Astrocyte (in vitro differentiated cells and primary cell): ENCODE data around the gene ADAMTS6. TPM values are rescaled to one million over a fixed set of nuclear protein-coding genes. Genes with fewer than 3 reads are reported as not detected.
A peak's percentile ranks its signal among the peaks of the same experiment; 100 is the strongest.

Experiments
- DNase-seq: peaks from one replicate; pipeline ENCODE4 v3.0.0-alpha.2; 2010; ENCODE audit warnings: low read depth
- FAIRE-seq: peaks from 2 replicates; lab custom pipeline; 2011; peaks lifted over from hg19 to GRCh38; lab: Jason Lieb, UNC
- H2AFZ ChIP-seq: 2 replicates; pipeline ENCODE4 v1.6.0; 2012; ENCODE audit warnings: low read depth, low read length, inconsistent platforms
- H3K27ac ChIP-seq: 2 replicates; pipeline ENCODE4 v1.5.1; 2011; ENCODE audit warnings: low read depth, low read length, inconsistent platforms
- H3K27me3 ChIP-seq: 2 replicates; pipeline ENCODE4 v1.6.0; 2011; ENCODE audit warnings: low read length, inconsistent platforms; ENCODE audit not compliant: insufficient read depth
- H3K36me3 ChIP-seq: 2 replicates; pipeline ENCODE4 v1.5.1; 2011; ENCODE audit warnings: low read length, inconsistent platforms; ENCODE audit not compliant: insufficient read depth
- H3K4me1 ChIP-seq: 2 replicates; pipeline ENCODE4 v1.5.1; 2011; ENCODE audit warnings: low read length, inconsistent platforms; ENCODE audit not compliant: insufficient read depth
- H3K4me2 ChIP-seq: 2 replicates; pipeline ENCODE4 v1.6.0; 2012; ENCODE audit warnings: low read length, inconsistent platforms
- H3K4me3 ChIP-seq: 2 replicates; pipeline ENCODE4 v1.5.1; 2011; ENCODE audit warnings: low read depth, mild to moderate bottlenecking, low read length, inconsistent platforms; ENCODE audit not compliant: insufficient read depth
- H3K79me2 ChIP-seq: 2 replicates; pipeline ENCODE4 v1.6.0; 2012; ENCODE audit warnings: mild to moderate bottlenecking, low read length, inconsistent platforms; ENCODE audit not compliant: insufficient read depth
- H3K9ac ChIP-seq: 2 replicates; pipeline ENCODE4 v1.6.0; 2012; ENCODE audit warnings: mild to moderate bottlenecking, low read length, inconsistent platforms
- H3K9me3 ChIP-seq: 2 replicates; pipeline ENCODE4 v1.5.1; 2012; ENCODE audit warnings: low read depth, mild to moderate bottlenecking, low read length, inconsistent platforms; ENCODE audit not compliant: insufficient read depth
- H4K20me1 ChIP-seq: 2 replicates; pipeline ENCODE4 v1.6.0; 2012; ENCODE audit warnings: low read length, inconsistent platforms; ENCODE audit not compliant: insufficient read depth
- H3K27ac Mint-ChIP-seq: one replicate; pipeline ENCODE4 v1.8.0; 2021; ENCODE audit warnings: mild to moderate bottlenecking, mixed read lengths; ENCODE audit not compliant: unreplicated experiment
- H3K27me3 Mint-ChIP-seq: one replicate; pipeline ENCODE4 v1.8.0; 2021; ENCODE audit warnings: low read depth, mixed read lengths; ENCODE audit not compliant: unreplicated experiment
- H3K36me3 Mint-ChIP-seq: one replicate; pipeline ENCODE4 v1.8.0; 2021; ENCODE audit warnings: low read depth, mixed read lengths; ENCODE audit not compliant: unreplicated experiment
- H3K4me1 Mint-ChIP-seq: one replicate; pipeline ENCODE4 v1.8.0; 2021; ENCODE audit warnings: low read depth, mixed read lengths; ENCODE audit not compliant: unreplicated experiment
- H3K4me3 Mint-ChIP-seq: one replicate; pipeline ENCODE4 v1.8.0; 2021; ENCODE audit warnings: mild to moderate bottlenecking, moderate library complexity, mixed read lengths; ENCODE audit not compliant: unreplicated experiment
- H3K9me3 Mint-ChIP-seq: one replicate; pipeline ENCODE4 v1.8.0; 2021; ENCODE audit warnings: mild to moderate bottlenecking, mixed read lengths; ENCODE audit not compliant: unreplicated experiment
- EZH2 ChIP-seq: IDR thresholded peaks from 2 replicates; pipeline ENCODE4 v1.6.1; 2012; ENCODE audit warnings: mild to moderate bottlenecking, low read length, inconsistent platforms; ENCODE audit not compliant: insufficient read depth
- total RNA-seq: library from RNA; stranded (reverse); gene quantifications from 2 replicates; pipeline ENCODE4 v1.2.1, GENCODE V29; 2021
- TF ChIP-seq, protein P1 (sequence below): IDR thresholded peaks from 2 replicates; pipeline ENCODE4 v1.5.1; 2011; ENCODE audit warnings: low read depth, mild to moderate bottlenecking, inconsistent platforms, low read length, moderate library complexity; ENCODE audit not compliant: insufficient read depth

ADAMTS6 gene
- total RNA-seq, 1 donor from 2014 or later, result 27.7 TPM

- Histone ChIP-seq H4K20me1 (no peaks in the 10 kb centered on the region), H2AFZ (peak overlapping the region; percentile 50), H3K4me3 (no peak overlapping the region), H3K4me2 (no peak overlapping the region), H3K27ac (peak overlapping the region; percentile 79), H3K9me3 (no peaks in the 10 kb centered on the region), H3K79me2 (no peaks in the 10 kb centered on the region), H3K9ac (peak overlapping the region; percentile 56), H3K27me3 (no peaks in the 10 kb centered on the region), H3K4me1 (peaks cover 32% of the 10 kb centered on the region), H3K36me3 (no peaks in the 10 kb centered on the region)
- Mint-ChIP-seq H3K36me3 (no peaks in the 10 kb centered on the region), H3K4me1 (peaks cover 23% of the 10 kb centered on the region), H3K27me3 (no peaks in the 10 kb centered on the region), H3K4me3 (no peak overlapping the region), H3K27ac (peak overlapping the region; percentile 97), H3K9me3 (no peaks in the 10 kb centered on the region)
- no peak for TF ChIP-seq EZH2
- TF ChIP-seq, protein P1, sequence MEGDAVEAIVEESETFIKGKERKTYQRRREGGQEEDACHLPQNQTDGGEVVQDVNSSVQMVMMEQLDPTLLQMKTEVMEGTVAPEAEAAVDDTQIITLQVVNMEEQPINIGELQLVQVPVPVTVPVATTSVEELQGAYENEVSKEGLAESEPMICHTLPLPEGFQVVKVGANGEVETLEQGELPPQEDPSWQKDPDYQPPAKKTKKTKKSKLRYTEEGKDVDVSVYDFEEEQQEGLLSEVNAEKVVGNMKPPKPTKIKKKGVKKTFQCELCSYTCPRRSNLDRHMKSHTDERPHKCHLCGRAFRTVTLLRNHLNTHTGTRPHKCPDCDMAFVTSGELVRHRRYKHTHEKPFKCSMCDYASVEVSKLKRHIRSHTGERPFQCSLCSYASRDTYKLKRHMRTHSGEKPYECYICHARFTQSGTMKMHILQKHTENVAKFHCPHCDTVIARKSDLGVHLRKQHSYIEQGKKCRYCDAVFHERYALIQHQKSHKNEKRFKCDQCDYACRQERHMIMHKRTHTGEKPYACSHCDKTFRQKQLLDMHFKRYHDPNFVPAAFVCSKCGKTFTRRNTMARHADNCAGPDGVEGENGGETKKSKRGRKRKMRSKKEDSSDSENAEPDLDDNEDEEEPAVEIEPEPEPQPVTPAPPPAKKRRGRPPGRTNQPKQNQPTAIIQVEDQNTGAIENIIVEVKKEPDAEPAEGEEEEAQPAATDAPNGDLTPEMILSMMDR, result no peak
- DNase-seq (peak; percentile 37), FAIRE-seq (no peak)
Observed at GRCh38 chr5:65128226-65128625, 353.5 kb downstream of the ADAMTS6 start.

DNA sequence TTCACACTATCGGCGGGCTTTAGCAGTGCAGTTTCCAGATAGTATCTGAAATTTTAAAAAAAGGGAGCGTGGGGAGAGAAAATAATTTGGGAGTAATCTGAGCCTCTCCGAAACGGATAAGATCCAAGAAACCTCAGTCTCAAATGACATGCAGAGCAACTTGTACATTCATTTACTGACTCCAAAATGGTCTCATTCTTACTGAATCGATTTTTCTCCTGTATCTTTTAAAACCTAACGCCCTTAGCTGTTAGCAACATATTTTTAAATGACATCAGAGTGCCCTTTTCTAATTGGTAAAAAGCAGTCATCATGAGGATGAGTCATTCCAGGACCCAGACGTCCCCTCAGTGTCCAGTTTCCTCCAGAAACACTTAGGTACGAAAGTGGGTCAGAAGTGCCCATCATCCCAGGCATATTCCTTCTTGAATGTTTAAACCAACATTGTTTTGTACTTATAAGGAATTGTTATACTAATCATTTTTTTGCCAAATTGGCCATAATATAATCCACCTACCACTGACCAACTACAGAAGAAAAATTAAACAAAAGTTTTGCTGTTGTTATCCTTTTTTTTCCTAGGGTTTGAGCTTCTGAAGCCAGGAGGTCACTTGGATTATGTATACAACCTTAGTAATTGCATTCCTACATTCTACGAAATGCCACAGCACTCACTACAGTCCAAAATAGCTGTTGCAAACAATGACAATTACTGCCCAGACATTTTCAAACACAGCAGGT is 354.4 kb downstream of the ADAMTS6 start:
- Mint-ChIP-seq H3K4me1 (peaks cover 22% of the 10 kb centered on the region), H3K36me3 (no peaks in the 10 kb centered on the region), H3K4me3 (no peak overlapping the region), H3K27ac (peak overlapping the region; percentile 97), H3K9me3 (peaks cover under 1% of the 10 kb centered on the region), H3K27me3 (no peaks in the 10 kb centered on the region)
- Histone ChIP-seq H3K79me2 (no peaks in the 10 kb centered on the region), H3K36me3 (no peaks in the 10 kb centered on the region), H3K4me3 (no peak overlapping the region), H3K4me2 (peak overlapping the region; percentile 63), H3K4me1 (peaks cover 32% of the 10 kb centered on the region), H3K9me3 (no peaks in the 10 kb centered on the region), H3K9ac (peak overlapping the region; percentile 68), H4K20me1 (no peaks in the 10 kb centered on the region), H3K27ac (peak overlapping the region; percentile 79), H2AFZ (peak overlapping the region; percentile 3), H3K27me3 (no peaks in the 10 kb centered on the region)
- TF ChIP-seq, protein P1, result no peak
- TF ChIP-seq EZH2, result no peak
- DNase-seq, result peak; percentile 86
- FAIRE-seq, result peak; percentile 71

DNA sequence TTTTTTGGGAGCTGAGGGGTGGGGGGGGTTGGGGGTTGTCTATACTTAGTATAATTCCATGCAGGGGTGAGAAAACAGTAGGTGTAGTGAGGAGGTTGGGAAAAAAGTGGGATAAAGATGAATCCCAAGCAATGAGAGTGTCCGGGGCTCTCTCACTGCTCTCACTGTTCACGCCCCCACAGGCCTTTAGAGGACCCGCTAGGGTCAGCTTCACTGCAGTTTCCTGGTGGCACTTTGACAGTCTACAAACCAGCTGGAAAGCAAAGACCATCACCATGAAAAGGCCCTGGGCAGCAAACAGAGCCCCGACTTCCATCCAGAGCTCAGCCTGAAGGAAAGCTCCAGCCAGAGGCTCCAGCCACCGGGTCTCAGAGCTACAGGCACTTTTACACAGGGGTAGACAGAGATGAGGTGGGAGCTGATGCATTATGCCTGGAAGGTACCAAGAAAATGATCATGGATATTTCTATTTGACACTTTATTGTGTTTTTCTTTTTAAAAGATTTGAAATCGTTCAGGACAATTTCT is 355.1 kb downstream of the ADAMTS6 start:
- peak overlapping the region; percentile 80 for H2AFZ ChIP-seq
- H3K27me3 ChIP-seq, result no peaks in the 10 kb centered on the region
- H3K79me2 ChIP-seq, result no peaks in the 10 kb centered on the region
- H3K27ac ChIP-seq, result peak overlapping the region; percentile 79
- H3K4me3 ChIP-seq, result no peak overlapping the region
- FAIRE-seq, result no peak
- DNase-seq, result no peak
- no peaks in the 10 kb centered on the region for H4K20me1 ChIP-seq
- H3K4me2 ChIP-seq, result peak overlapping the region; percentile 63
- H3K4me1 ChIP-seq, result peaks cover 32% of the 10 kb centered on the region
- peaks cover 7% of the 10 kb centered on the region for H3K9me3 Mint-ChIP-seq
- no peaks in the 10 kb centered on the region for H3K27me3 Mint-ChIP-seq
- H3K4me3 Mint-ChIP-seq, result no peak overlapping the region
- H3K36me3 Mint-ChIP-seq, result no peaks in the 10 kb centered on the region
- H3K4me1 Mint-ChIP-seq, result peaks cover 27% of the 10 kb centered on the region
- H3K9ac ChIP-seq, result peak overlapping the region; percentile 68
- no peaks in the 10 kb centered on the region for H3K36me3 ChIP-seq
- TF ChIP-seq, protein P1, result no peak
- no peak for TF ChIP-seq EZH2
- no peaks in the 10 kb centered on the region for H3K9me3 ChIP-seq
- peak overlapping the region; percentile 97 for H3K27ac Mint-ChIP-seq
